ENCODE results near the gene THRB. TPM values are rescaled to one million over a fixed set of nuclear protein-coding genes. Genes with fewer than 3 reads are reported as not detected.
A peak's percentile ranks its signal among the peaks of the same experiment; 100 is the strongest.

THRB gene
- total and polyA plus RNA-seq, 9 of the 15 experiments (the other 6 are each of a cell fraction or from before 2014, with no cell fraction given): 1.7 to 14.9 (median 6.9) TPM

DNA sequence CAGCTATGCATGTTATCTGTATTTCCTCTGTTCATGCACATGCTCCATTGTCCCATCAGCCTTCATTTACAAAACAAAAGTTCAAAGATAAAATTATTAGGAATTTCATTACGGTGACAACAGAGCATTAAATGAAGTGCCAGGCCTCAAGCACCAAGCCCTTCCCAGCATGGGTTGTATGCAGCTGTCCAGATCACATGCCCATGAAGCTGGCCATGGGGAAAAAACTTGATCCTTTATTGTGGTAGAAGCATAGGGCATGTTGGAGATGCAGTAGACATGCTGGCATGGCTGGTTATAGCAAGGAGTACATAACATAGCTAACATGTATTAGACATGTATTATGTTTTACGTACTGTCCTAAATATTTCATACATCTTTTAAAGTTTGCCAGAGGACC is 4.1 kb upstream of the THRB start:
- no peaks in the 10 kb centered on the region for H3K36me3 ChIP-seq (ENCODE audit: control insufficient read depth, insufficient read depth, low read length)
- H3K27me3 ChIP-seq (ENCODE audit: control insufficient read depth in 2 of 2, insufficient read depth in 2 of 2, low read length in 2 of 2): no peaks in the 10 kb centered on the region
- no peak overlapping the region for H3K4me2 ChIP-seq (ENCODE audit: insufficient read depth, low read length)
- 55% methylated on average over 2 of the region's 2 CpGs for WGBS (ENCODE audit: insufficient coverage, low coverage, missing lambda C conversion rate)
- ATAC-seq (no peak), DNase-seq (ENCODE audit: extremely low read depth in 1 of 4, low spot score in 3 of 4) (no peak), FAIRE-seq (no peak)
- intact Hi-C loops (cut with micrococcal nuclease) (loop anchor here (10.0 kb wide), 2 partner anchors 504 to 584 kb away; partner anchors contain the start of genes NKIRAS1 and RPL15), in situ Hi-C loops (cut with MboI) (loop anchor here (5.0 kb wide), 2 partner anchors 84 to 236 kb away; no protein-coding TSS in a partner anchor)
- H3K9me3 ChIP-seq (replicated peaks; ENCODE audit: control insufficient read depth, insufficient read depth, low read depth, low read length): no peaks in the 10 kb centered on the region
- peaks cover 21 to 25% of the 10 kb centered on the region in 2 experiments; a peak in 4 of 5 replicates for H3K4me1 ChIP-seq (replicated peaks in 1 of 2; ENCODE audit: control insufficient read depth in 2 of 2, insufficient read depth in 2 of 2, low read length in 2 of 2)
- ChIA-PET CTCF (ENCODE audit: low intra/inter-chr PET ratio) (interaction anchor here (0.6 kb wide), 1 partner anchor 97 kb away, joined by 3 read pairs; no protein-coding TSS in a partner anchor), POLR2A (interaction anchor here (0.7 to 1.6 kb wide), 2 partner anchors 15 to 203 kb away, joined by 3 to 4 read pairs; no protein-coding TSS in a partner anchor)
- peaks cover 9% of the 10 kb centered on the region for H3K79me2 ChIP-seq (ENCODE audit: control insufficient read depth, insufficient read depth, low read length)
- no TSS peak for BruUV-seq (replicated peaks)
- H3K9me1 ChIP-seq (ENCODE audit: control insufficient read depth, insufficient read depth, low read length): no peaks in the 10 kb centered on the region
- H2AFZ ChIP-seq (ENCODE audit: low read depth, low read length): no peak overlapping the region
- no peak overlapping the region for H3K4me3 ChIP-seq
- no peak overlapping the region for H3K9ac ChIP-seq (ENCODE audit: insufficient read depth in 1 of 2, low read depth in 2 of 2, low read length in 2 of 2)
- no peaks in the 10 kb centered on the region for H4K20me1 ChIP-seq (replicated peaks; ENCODE audit: control insufficient read depth, insufficient read depth, low read length)
- H3K27ac ChIP-seq (ENCODE audit: extremely low read depth, low read depth, low read length): no peak overlapping the region
- TF ChIP-seq, protein P1, sequence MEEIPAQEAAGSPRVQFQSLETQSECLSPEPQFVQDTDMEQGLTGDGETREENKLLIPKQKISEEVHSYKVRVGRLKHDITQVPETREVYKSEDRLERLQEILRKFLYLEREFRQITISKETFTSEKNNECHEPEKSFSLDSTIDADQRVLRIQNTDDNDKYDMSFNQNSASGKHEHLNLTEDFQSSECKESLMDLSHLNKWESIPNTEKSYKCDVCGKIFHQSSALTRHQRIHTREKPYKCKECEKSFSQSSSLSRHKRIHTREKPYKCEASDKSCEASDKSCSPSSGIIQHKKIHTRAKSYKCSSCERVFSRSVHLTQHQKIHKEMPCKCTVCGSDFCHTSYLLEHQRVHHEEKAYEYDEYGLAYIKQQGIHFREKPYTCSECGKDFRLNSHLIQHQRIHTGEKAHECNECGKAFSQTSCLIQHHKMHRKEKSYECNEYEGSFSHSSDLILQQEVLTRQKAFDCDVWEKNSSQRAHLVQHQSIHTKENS (CRISPR knock-in tag; IDR thresholded peaks at IDR 0.05): no peak
- TF ChIP-seq, protein P2, sequence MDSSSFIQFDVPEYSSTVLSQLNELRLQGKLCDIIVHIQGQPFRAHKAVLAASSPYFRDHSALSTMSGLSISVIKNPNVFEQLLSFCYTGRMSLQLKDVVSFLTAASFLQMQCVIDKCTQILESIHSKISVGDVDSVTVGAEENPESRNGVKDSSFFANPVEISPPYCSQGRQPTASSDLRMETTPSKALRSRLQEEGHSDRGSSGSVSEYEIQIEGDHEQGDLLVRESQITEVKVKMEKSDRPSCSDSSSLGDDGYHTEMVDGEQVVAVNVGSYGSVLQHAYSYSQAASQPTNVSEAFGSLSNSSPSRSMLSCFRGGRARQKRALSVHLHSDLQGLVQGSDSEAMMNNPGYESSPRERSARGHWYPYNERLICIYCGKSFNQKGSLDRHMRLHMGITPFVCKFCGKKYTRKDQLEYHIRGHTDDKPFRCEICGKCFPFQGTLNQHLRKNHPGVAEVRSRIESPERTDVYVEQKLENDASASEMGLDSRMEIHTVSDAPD (CRISPR knock-in tag; IDR thresholded peaks at IDR 0.05): no peak
- 0 out of 2 replicates have a peak, but pooled peaks have one; percentile 4 for TF ChIP-seq HDAC8 (tag; IDR thresholded peaks at IDR 0.05)
- TF ChIP-seq, protein P3, sequence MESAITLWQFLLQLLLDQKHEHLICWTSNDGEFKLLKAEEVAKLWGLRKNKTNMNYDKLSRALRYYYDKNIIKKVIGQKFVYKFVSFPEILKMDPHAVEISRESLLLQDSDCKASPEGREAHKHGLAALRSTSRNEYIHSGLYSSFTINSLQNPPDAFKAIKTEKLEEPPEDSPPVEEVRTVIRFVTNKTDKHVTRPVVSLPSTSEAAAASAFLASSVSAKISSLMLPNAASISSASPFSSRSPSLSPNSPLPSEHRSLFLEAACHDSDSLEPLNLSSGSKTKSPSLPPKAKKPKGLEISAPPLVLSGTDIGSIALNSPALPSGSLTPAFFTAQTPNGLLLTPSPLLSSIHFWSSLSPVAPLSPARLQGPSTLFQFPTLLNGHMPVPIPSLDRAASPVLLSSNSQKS (CRISPR knock-in tag; IDR thresholded peaks at IDR 0.05): no peak
- 0 out of 2 replicates have a peak, but pooled peaks have one; percentile 6 for TF ChIP-seq L3MBTL2 (IDR thresholded peaks at IDR 0.05)
- TF ChIP-seq, protein P4, sequence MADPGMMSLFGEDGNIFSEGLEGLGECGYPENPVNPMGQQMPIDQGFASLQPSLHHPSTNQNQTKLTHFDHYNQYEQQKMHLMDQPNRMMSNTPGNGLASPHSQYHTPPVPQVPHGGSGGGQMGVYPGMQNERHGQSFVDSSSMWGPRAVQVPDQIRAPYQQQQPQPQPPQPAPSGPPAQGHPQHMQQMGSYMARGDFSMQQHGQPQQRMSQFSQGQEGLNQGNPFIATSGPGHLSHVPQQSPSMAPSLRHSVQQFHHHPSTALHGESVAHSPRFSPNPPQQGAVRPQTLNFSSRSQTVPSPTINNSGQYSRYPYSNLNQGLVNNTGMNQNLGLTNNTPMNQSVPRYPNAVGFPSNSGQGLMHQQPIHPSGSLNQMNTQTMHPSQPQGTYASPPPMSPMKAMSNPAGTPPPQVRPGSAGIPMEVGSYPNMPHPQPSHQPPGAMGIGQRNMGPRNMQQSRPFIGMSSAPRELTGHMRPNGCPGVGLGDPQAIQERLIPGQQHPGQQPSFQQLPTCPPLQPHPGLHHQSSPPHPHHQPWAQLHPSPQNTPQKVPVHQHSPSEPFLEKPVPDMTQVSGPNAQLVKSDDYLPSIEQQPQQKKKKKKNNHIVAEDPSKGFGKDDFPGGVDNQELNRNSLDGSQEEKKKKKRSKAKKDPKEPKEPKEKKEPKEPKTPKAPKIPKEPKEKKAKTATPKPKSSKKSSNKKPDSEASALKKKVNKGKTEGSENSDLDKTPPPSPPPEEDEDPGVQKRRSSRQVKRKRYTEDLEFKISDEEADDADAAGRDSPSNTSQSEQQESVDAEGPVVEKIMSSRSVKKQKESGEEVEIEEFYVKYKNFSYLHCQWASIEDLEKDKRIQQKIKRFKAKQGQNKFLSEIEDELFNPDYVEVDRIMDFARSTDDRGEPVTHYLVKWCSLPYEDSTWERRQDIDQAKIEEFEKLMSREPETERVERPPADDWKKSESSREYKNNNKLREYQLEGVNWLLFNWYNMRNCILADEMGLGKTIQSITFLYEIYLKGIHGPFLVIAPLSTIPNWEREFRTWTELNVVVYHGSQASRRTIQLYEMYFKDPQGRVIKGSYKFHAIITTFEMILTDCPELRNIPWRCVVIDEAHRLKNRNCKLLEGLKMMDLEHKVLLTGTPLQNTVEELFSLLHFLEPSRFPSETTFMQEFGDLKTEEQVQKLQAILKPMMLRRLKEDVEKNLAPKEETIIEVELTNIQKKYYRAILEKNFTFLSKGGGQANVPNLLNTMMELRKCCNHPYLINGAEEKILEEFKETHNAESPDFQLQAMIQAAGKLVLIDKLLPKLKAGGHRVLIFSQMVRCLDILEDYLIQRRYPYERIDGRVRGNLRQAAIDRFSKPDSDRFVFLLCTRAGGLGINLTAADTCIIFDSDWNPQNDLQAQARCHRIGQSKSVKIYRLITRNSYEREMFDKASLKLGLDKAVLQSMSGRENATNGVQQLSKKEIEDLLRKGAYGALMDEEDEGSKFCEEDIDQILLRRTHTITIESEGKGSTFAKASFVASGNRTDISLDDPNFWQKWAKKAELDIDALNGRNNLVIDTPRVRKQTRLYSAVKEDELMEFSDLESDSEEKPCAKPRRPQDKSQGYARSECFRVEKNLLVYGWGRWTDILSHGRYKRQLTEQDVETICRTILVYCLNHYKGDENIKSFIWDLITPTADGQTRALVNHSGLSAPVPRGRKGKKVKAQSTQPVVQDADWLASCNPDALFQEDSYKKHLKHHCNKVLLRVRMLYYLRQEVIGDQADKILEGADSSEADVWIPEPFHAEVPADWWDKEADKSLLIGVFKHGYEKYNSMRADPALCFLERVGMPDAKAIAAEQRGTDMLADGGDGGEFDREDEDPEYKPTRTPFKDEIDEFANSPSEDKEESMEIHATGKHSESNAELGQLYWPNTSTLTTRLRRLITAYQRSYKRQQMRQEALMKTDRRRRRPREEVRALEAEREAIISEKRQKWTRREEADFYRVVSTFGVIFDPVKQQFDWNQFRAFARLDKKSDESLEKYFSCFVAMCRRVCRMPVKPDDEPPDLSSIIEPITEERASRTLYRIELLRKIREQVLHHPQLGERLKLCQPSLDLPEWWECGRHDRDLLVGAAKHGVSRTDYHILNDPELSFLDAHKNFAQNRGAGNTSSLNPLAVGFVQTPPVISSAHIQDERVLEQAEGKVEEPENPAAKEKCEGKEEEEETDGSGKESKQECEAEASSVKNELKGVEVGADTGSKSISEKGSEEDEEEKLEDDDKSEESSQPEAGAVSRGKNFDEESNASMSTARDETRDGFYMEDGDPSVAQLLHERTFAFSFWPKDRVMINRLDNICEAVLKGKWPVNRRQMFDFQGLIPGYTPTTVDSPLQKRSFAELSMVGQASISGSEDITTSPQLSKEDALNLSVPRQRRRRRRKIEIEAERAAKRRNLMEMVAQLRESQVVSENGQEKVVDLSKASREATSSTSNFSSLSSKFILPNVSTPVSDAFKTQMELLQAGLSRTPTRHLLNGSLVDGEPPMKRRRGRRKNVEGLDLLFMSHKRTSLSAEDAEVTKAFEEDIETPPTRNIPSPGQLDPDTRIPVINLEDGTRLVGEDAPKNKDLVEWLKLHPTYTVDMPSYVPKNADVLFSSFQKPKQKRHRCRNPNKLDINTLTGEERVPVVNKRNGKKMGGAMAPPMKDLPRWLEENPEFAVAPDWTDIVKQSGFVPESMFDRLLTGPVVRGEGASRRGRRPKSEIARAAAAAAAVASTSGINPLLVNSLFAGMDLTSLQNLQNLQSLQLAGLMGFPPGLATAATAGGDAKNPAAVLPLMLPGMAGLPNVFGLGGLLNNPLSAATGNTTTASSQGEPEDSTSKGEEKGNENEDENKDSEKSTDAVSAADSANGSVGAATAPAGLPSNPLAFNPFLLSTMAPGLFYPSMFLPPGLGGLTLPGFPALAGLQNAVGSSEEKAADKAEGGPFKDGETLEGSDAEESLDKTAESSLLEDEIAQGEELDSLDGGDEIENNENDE (IDR thresholded peaks at IDR 0.05; ENCODE audit: low read depth, low read length): no peak
- TF ChIP-seq SMARCA4 (IDR thresholded peaks at IDR 0.05): no peak

Measured in K562 (cell line).